ENCODE results near the gene TCF7L1.

Gene TCF7L1

GRCh38 chr2:85257359-85257969, 124.3 kb downstream of the TCF7L1 start:
- ATAC-seq: no peak

DNA sequence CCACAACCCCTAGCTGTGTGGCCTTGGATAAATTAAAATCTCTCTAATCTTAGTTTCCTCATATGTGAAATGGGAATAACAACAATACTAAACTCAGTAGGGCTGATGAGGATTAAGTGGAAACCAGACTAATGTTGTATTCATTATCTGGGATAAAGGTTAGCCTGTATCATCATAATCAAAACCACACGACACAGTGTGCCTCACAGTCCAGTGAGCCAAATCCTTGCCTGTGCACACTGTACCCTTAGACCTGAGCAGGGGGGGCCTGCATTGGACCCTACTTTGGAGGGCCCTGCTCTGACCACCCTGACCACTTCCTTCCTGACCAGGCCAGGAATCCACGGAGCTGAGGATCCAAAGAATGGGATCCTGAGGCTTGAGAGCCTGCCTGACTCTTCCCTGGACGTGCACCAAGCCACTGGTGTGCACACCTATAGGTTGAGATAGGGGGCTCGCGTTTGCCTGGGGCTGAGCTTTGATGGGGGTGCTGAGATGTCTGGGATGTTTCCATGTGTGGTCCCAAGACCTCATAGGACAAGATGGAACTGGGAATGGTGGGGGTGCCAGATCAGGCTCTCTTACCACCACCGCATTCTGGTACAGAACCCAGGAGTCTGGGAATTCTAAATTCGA, 124.9 kb downstream of the TCF7L1 start:
- ATAC-seq: no peak

DNA sequence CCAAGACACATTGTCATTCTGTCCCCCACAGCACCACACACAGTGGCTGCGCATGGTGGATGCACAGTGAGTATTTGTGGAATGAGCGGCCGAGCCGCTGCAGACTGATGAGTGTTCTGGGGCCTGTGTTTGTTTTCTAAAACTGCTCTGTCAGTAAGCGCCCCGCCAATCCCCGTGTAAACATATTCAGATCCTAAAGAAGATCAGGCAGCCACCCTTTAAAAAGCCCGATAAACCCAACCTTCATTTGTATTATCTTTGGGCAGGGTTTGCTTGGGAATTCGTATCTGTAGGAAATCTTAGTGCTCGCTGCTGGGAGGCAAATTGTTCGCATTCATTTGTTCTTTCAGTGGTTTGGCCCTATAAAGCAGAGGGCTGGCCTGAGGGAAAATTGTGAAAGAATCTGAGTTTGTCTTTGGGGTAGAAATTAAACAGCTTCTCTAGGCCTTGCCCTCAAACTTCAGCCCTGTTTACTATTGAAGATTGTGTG, 126.0 kb downstream of the TCF7L1 start:
- no peak for ATAC-seq

- ATAC-seq: no peak
These were observed 126.7 kb downstream of the TCF7L1 start for GRCh38 chr2:85259879-85260278.

DNA sequence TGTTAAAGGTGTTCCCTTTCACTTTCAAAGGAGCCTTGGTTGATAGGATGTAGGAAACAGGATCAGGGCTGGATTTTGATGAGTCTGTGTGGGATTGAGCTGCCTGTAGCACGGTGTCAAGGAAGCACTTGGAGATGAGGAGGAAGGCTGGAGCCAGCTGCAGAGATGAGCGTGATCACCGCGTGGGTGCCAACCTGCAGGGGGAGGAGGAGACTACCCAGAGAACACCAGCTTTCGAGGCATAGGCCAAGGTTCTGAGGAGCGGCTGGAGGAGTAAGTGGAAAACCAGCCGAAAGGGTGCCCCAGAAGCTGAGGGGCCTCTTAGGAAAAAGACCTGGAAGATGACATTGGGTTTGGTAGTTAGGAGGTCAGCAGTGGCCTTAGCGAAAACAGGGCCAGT, 130.4 kb downstream of the TCF7L1 start:
- no peak for ATAC-seq

- no peak for ATAC-seq
These were observed 131.3 kb downstream of the TCF7L1 start for GRCh38 chr2:85264471-85264870.

- ATAC-seq: no peak
These were observed 132.1 kb downstream of the TCF7L1 start for GRCh38 chr2:85265304-85265703.

DNA sequence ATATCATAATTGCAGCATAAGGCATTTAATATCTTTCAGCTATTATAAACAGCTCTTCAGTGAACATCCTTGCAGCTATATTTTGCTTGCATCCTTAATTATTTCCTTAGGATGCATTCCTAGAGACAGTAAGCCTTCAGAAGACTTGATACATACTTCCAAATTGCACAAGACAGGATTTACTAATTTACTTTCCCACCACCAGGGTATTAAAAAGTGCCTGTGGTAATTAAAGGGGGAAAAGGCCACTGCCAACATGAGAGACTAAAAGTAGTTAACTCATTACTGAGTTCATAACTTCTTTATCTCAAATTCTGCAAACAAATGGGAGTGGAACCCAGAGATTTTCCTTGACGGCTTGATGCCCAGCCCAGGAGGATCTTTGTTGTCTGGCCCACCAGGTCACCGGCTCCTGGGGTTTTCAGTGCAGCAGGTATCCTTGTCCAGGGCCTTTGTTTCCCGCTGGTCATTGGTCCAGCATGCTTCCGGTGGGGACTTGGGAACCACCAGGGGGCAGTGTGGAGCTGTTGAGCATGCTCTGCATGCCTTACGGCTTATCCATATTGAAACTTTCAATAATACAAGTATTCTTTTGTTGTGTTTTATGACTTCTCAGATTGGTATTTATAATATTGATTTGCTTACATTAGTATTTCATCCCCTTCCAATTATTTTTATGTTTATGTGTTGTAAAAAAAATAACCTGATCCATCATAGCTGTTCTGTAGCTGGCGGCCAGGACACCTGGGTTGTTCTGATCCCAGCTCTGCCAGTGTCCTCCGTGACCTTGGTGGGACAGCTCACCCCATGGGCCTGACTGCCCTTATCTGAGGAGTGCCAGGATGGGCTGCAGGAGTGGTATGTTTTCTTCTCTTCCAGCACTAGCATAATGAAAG, 133.2 kb downstream of the TCF7L1 start:
- peak; percentile 53 to 62 for ATAC-seq

- no peak for ATAC-seq
These were observed 136.8 kb downstream of the TCF7L1 start for GRCh38 chr2:85269959-85270358.

DNA sequence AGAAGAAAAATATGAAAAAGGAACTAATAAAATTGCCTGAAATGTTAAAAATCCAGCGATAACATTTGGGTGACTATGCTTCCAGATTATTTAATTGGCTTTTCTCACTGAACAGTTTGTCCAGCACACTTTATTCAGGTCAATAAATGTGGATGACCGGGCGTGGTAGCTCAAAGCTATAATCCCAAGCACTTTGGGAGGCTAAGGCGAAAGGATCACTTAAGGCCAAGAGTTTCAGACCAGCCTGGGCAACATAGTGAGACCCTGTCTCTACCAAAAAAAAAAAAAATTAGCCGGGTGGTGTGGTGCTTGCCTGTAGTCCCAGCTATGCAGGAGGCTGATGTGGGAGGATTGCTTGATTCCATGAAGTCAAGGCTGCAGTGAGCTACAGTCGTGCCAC, 139.2 kb downstream of the TCF7L1 start:
- no peak for ATAC-seq

DNA sequence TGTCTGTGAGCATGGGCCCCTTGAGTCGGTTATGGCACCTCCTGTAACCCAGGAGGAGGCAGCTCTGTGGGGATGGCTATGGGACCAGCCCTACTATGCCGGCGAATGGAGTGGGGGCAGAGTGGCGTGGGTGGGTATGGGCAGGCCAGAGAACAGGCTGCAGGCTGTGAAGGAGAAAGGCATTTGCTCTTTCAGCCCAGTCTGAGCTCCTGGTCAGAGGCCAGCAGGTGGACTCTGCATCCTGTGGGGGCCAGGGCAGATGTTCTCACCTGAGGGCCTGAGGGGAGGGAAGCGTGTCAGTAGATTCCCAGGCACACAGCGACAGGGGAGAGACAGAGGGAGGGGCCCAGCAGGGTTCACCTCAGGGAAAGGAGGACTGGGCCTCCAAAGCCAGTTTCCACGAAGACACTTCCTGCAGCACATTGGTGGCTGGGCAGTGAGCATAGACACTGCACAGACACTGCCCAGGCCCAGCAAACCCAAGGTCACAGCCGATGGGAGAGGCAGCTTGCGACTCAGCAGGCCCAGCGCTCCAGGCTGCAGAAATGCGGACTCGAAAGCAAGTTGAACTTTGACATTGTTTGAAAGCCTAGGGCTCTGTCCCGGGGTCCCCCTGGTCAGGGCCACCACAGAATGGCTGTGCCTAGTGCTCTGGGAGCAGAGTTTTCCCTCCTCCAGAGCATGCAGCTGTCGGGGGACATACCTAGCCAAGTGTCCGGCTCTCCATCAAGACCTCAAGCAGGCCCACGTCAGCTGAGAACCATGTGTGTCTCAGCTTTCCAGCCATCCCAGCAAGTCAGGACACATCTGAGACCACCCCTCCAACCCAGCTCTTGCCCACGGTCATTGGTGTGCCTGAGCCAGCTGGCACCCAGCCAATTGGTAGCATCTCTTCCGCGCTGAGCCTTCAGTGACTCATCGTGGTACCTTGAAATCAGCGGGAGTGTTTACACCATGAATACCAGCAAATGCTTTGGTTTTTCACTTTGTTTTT, 140.8 kb downstream of the TCF7L1 start:
- ATAC-seq: no peak

DNA sequence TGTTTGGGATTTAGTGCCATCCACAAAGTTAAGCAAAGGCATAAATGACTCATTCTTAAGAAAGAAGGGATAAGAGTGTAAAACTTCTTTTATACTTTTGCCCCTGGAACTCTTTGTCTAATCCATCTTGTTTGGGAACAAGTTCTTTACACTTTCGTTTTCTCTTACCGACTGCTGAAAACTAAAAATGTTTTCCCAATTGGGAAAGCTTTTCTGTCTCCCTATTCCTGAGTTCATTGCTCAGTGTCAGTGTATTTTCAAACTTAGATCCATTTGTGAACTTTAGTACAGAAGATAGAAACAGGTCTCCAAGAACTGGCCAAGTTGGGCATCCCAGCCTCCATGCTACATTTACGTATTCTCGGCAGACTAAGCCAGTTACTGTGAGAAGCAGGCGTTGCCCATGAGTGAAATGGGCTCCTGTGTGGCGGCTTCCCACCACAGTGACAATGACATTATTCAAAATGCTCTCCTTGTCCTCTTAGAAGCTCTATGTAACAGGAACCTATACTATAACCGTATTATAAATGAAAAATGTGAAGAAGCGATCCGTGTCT, 142.9 kb downstream of the TCF7L1 start:
- no peak for ATAC-seq

GRCh38 chr2:85276571-85277118, 143.5 kb downstream of the TCF7L1 start:
- no peak for ATAC-seq

- no peak for ATAC-seq
These were observed 144.4 kb downstream of the TCF7L1 start for GRCh38 chr2:85277416-85278158.

DNA sequence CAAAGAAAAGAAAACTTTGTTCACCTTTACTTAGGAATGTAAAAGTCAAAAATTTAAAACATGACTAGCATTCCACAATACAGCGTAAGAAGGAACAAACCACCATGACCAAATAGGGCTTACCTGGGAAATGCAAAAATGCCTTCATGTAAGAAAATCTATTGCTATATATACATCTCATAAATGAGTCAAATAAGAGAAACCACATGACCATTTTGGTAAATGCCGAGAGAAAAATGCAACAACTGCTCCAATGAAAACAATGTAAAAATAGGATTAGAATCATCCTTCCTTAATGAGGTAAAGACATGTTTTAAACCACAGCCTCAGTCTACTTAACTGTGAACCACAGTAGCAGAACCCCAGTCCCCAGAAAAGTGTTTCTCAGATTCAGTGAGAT, 145.2 kb downstream of the TCF7L1 start:
- no peak for ATAC-seq

DNA sequence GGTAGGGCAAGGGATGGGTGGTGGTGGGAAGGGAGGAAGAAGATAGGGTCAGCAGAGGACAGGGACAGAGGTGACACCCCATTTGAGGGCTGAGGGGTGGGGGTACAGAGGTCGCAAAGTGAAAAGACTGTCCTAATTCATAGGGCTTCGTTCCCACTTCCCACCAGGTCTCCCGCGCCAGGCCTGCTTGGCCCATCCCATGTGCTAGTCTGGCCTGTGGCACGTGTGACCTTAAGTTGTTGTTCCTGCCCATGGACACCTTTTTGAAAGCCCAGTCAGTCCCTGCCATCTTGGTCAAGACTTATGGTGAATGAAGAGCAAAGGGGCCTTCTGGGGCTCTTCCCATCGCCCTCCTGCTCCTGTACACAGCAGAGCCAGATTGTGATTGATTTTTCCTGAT, 148.4 kb downstream of the TCF7L1 start:
- ATAC-seq: no peak

GRCh38 chr2:85282914-85283313, 149.7 kb downstream of the TCF7L1 start:
- no peak for ATAC-seq

- ATAC-seq: no peak
These were observed 150.4 kb downstream of the TCF7L1 start for GRCh38 chr2:85283641-85284040.

DNA sequence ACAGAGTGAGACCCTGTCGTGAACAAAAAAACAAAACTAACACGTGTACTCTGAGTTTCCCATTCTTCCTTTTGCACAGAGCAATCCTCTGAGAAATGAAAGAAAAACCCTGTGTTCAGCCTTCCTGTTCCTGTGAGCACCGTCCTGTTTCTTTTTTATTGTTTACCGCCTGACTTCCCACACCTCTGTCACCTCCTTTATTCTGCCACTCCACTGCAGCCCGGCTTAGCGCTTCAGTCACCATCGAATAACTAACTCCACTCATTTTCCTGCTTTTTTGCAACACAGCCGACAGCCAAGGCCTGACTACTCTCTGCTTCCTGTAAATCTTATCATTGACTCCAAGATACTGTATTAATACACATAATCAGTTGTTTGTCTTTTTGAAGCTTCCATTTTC, 153.7 kb downstream of the TCF7L1 start:
- no peak for ATAC-seq

- ATAC-seq: no peak
These were observed 154.5 kb downstream of the TCF7L1 start for GRCh38 chr2:85287721-85288120.

- no peak for ATAC-seq
These were observed 155.1 kb downstream of the TCF7L1 start for GRCh38 chr2:85288244-85288725.
